GM19324 (cell line): Measurements from ENCODE around the gene DUS2.
"Not testable (repeated sequence)": the region's sequence is repeated elsewhere in the genome, so short reads cannot be mapped to it uniquely, and the experiment has no call there.

ENCODE experiments used
- ATAC-seq: cut with Tn5 transposase; IDR thresholded peaks from one replicate; pipeline ENCODE4 v1.9.1; 2021; ENCODE audit warnings: mild to moderate bottlenecking, moderate library complexity; ENCODE audit not compliant: unreplicated experiment, low FRiP score

Gene DUS2

GRCh38 chr16:67998231-67998778 lies 24.8 kb upstream of the DUS2 start:
- ATAC-seq, result not testable (repeated sequence)

DNA sequence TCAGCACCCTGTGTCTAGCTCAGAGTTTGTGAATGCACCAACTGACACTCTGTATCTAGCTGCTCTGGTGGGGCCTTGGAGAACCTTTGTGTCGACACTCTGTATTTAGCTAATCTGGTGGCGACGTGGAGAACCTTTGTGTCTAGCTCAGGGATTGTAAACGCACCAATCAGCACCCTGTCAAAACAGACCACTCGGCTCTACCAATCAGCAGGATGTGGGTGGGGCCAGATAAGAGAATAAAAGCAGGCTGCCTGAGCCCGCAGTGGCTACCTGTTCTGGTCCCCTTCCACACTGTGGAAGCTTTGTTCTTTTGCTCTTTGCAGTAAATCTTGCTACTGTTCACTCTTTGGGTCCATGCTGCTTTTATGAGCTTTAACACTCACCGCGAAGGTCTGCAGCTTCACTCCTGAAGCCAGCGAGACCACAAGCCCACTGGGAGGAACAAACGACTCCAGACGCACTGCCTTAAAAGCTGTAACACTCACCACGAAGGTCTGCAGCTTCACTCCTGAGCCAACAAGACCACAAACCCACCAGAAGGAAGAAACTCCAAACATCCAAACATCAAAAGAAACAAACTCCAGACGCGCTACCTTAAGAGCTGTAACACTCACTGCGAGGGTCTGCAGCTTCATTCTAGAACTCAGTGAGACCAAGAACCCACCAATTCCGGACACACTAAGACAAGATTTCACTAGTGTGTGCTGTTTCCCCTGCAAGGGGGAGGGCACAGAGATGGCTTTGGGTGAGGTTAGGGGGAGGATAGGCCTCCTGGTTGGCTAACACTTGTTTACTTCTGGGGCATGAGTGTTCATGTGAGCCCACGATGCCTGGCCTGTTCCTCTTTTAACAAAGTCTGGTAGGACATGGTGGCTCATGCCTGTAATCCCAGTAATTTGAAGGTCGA lies 24.1 kb upstream of the DUS2 start, which contains the start of gene DPEP2:
DPEP2 (minus strand) TSS at position 706 of the 910 bp plus-strand sequence. CDS start 6,272 bp downstream, outside the sequence.
- ATAC-seq, result not testable (repeated sequence)

DNA sequence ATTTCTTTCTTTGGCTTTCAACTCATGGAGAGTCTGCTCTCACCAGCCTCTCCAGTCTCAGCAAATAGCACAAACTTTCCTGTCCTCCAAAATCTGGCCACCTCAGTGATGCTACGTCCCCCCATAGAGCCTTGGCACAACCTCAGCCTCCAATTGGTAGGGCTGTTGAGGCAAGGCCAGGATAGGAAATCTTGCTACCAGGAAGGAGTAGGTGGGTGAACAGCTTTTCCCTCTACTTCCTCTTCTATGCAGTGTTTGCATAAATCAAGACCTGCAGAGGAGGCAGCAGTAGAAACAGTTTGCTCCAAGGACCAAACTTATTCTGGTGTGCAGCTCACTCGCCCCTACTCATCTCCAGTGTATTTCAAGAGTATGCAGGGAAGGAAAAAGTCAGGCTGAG lies 23.1 kb upstream of the DUS2 start:
- no peak for ATAC-seq

- ATAC-seq, result no peak
Observed at GRCh38 chr16:68000450-68000849, 22.6 kb upstream of the DUS2 start.

- no peak for ATAC-seq
Observed at GRCh38 chr16:68003031-68003430, 20.1 kb upstream of the DUS2 start.

DNA sequence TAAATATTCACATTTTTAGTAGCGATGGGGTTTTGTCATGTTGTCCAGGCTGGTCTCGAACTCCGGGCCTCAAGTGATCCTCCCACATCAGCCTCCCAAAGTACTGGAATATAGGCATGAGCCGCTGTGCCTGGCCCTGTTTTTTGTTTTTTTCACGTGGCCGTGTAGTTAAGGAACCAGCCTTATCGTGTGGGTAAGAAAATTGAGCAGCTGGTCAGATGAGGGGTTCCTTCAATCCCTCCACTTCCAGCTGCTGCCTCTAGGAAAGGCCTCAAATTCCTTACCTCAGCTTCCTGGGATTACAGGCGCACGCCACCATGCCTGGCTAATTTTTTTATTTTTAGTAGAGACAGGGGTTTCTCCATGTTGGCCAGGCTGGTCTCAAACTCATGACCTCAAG lies 17.9 kb upstream of the DUS2 start:
- no peak for ATAC-seq

DNA sequence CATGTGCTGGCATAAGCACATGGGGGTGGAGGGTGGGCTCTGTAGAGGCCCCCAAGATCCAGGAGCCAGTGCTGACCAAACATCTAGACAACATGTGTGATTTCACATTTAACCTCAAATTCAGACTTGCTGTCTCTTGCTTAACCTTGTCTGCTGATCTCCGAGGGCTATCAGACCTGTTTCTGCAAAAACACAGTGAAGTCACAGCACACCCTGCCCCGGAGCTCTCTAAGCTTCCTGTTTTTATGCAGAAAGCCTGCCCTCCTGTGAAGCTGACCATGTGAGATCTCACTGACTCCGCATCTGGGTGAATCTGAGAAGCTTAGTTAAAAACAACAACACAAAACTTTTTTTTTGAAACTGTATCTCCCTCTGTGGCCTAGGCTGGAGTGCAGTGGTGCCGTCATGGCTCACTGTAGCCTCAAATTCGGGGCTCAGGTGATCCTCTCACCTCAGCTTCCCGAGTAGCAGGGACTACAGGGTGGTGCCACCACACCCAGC lies 17.2 kb upstream of the DUS2 start:
- no peak for ATAC-seq

DNA sequence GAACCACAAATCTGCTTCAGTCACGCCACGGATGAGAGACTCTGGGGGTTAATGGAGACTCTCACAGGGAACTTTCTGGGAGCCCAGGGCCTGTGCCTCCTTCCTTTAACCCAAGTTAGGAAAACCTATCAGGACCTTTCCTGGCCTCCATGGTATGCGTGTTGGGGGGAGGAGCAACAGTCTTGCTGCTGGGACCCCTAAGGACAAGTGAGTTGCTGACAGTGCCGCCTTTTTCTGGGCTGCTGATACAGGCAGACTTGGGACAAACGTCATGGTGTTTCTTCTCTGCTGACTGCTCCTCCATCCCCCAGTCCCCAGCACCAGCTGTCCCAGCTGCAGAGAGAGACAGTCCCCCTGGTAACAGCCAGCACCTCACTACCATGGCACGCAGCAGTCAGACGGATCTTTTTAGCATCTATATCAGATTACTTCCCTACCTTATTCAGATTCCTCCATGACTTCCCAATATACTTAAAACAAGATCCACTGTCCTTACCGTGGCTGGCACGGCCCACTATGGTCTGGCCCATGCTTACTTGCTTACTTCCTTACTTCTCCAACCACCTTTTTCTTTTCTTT lies 13.8 kb upstream of the DUS2 start:
- ATAC-seq, result no peak

GRCh38 chr16:68009872-68010271 lies 13.2 kb upstream of the DUS2 start:
- ATAC-seq, result not testable (repeated sequence)

GRCh38 chr16:68013440-68013839 lies 9.6 kb upstream of the DUS2 start:
- no peak for ATAC-seq

- ATAC-seq, result no peak
Observed at GRCh38 chr16:68015681-68016080, 7.4 kb upstream of the DUS2 start, which contains the start of gene DPEP2NB. Gene DPEP2NB (minus strand): TSS chr16:68015911. CDS start chr16:68015770, 141 bp downstream.

GRCh38 chr16:68019167-68019680 lies 3.9 kb upstream of the DUS2 start:
- ATAC-seq, result no peak

DNA sequence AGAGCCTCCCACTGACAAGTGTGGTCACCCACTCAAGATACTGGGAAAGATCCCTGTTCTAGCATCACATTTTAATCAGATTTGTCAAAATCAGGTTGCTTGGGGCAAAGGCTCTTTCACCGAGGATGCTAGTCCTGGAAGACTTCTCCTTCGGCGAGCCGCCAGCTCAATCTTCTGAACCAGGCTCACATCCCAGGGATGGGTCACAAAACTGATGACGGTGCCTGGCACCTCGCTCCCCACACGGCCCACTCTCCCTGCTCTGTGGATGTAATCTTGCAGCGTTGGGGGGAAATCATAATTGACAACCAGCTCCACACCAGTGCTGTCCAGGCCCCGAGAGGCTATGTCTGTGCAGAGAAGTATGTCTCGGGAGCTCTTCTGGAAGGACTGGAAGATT lies 1.6 kb upstream of the DUS2 start:
- ATAC-seq, result no peak

GRCh38 chr16:68022278-68022727 lies 781 bp upstream of the DUS2 start:
- no peak for ATAC-seq

GRCh38 chr16:68028996-68029395 lies 5.9 kb downstream of the DUS2 start:
- no peak for ATAC-seq

GRCh38 chr16:68030108-68030507 lies 7.0 kb downstream of the DUS2 start:
- not testable (repeated sequence) for ATAC-seq

- ATAC-seq, result no peak
Observed at GRCh38 chr16:68031951-68032350, 8.9 kb downstream of the DUS2 start.

DNA sequence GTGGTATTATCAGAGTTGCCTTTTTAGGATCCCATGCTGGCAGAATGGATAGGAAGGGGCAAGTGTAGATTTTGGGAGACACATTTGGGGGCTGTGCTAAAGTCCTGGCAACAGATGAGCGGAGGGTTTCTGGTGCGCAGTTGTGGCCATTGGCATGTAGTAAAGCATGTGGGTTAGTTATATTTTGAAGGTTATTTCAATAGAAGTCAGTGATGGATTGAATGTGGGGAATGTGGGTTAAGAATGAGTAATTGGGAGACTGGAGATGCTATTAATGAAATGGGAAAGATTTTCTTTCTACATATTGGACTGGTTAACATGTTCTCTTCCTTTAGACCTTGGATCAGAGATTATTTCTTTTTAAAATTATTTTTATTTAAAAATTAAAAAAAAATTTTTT lies 10.0 kb downstream of the DUS2 start:
- no peak for ATAC-seq

- ATAC-seq, result no peak
Observed at GRCh38 chr16:68035227-68035626, 12.1 kb downstream of the DUS2 start.

- peak; percentile 49 for ATAC-seq
Observed at GRCh38 chr16:68037841-68038597, 14.9 kb downstream of the DUS2 start.
